Parathyroid adenoma (tissue), 2 donors: ENCODE measurements around the gene ZNF197.

Experiments
- H2AFZ ChIP-seq: fragments of 300-600 bp; sonication (generic); one replicate; pipeline ENCODE4 v1.7.0; 2017; ENCODE audit warnings: antibody characterized with exemption, mild to moderate bottlenecking
- H3K27ac ChIP-seq: fragments of 300-600 bp; sonication (generic); one replicate; pipeline ENCODE4 v1.7.0; 2017
- H3K27me3 ChIP-seq: fragments of 300-600 bp; sonication (generic); one replicate; pipeline ENCODE4 v1.7.0; 2017; ENCODE audit warnings: low read length; ENCODE audit not compliant: control insufficient read depth, insufficient read depth
- H3K36me3 ChIP-seq: fragments of 300-600 bp; sonication (generic); one replicate; pipeline ENCODE4 v1.7.0; 2017; ENCODE audit warnings: low read length; ENCODE audit not compliant: control insufficient read depth, insufficient read depth
- H3K4me1 ChIP-seq: fragments of 300-600 bp; sonication (generic); one replicate; pipeline ENCODE4 v1.7.0; 2017; ENCODE audit warnings: control low read depth
- H3K4me2 ChIP-seq: fragments of 300-600 bp; sonication (generic); one replicate; pipeline ENCODE4 v1.7.0; 2017; ENCODE audit warnings: low read length
- H3K4me3 ChIP-seq: fragments of 300-600 bp; sonication (generic); one replicate; pipeline ENCODE4 v1.7.0; 2017; ENCODE audit warnings: low read depth, low read length
- H3K79me2 ChIP-seq: fragments of 300-600 bp; sonication (generic); one replicate; pipeline ENCODE4 v1.7.0; 2017; ENCODE audit warnings: control low read depth
- H3K9ac ChIP-seq: fragments of 300-600 bp; sonication (generic); one replicate; pipeline ENCODE4 v1.7.0; 2017; ENCODE audit warnings: mild to moderate bottlenecking
- H3K9me3 ChIP-seq: fragments of 300-600 bp; sonication (generic); one replicate; pipeline ENCODE4 v1.7.0; 2017; ENCODE audit warnings: low read length; ENCODE audit not compliant: control insufficient read depth
- TF ChIP-seq, protein P1 (sequence below): fragments of 300-600 bp; sonication (generic); IDR thresholded peaks from one replicate; pipeline ENCODE4 v1.7.0; 2017; ENCODE audit warnings: antibody characterized with exemption, mild to moderate bottlenecking
- donor health status: primary hyperparathyroidism.

Gene ZNF197

DNA sequence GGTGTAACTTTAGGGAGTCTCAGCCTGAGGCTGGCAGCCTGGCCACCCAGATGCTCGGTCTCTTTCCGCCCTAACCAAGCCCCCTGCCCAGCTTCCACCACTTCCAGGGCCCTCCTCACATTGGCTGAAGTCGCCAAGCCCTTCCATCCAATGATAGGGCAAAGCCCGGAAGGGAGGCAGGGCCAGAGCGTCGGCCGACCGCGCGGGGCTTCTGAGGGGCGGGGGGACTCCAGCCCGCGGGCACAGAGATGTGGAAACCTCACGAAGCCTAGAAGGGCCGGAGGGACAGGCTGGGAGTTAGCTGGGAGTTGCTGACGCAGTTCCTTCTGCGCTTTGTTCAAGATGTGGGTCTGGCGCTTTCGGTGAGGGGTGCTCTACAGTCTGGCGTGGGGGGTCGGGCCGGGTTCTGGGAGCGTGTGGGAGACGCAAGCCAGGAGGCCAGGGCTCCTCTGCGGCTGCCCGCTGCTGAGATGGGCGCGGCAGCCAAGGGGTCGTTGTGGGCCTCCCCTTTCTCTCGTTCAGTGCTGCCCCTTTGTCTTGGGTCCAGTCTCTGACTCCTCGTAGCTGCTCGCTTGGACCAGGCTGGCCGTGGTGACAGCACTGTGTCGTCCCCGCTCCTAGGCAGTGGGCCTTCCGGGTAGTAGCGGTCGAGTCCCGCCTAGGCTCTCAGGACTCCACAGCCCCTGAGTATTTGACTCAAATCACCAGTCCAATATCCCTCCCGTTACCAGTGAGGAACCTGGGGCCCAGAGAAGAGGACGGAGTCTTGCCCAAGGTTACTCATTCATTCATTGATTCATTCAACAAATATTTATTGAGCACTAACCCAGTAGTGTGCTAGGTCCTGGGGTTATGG is 40.0 kb upstream of the ZNF197 start, which contains the start of gene ZNF660:
Gene ZNF660 (plus strand): TSS at position 319 of the 856 bp plus-strand sequence. CDS start 9,230 bp downstream, outside the sequence.
- peak within 1 kb of the TSS; percentile 87 for H3K4me2 ChIP-seq
- no peaks in the 10 kb centered on the region for H3K36me3 ChIP-seq
- H3K27me3 ChIP-seq = no peaks in the 10 kb centered on the region
- peak within 1 kb of the TSS; percentile 70 for H3K4me3 ChIP-seq
- H3K79me2 ChIP-seq = no peaks in the 10 kb centered on the region
- peak within 1 kb of the TSS; percentile 84 for H2AFZ ChIP-seq
- no peaks in the 10 kb centered on the region for H3K9me3 ChIP-seq
- no peaks in the 10 kb centered on the region for H3K4me1 ChIP-seq
- H3K27ac ChIP-seq = peak within 1 kb of the TSS; percentile 59
- TF ChIP-seq, protein P1, sequence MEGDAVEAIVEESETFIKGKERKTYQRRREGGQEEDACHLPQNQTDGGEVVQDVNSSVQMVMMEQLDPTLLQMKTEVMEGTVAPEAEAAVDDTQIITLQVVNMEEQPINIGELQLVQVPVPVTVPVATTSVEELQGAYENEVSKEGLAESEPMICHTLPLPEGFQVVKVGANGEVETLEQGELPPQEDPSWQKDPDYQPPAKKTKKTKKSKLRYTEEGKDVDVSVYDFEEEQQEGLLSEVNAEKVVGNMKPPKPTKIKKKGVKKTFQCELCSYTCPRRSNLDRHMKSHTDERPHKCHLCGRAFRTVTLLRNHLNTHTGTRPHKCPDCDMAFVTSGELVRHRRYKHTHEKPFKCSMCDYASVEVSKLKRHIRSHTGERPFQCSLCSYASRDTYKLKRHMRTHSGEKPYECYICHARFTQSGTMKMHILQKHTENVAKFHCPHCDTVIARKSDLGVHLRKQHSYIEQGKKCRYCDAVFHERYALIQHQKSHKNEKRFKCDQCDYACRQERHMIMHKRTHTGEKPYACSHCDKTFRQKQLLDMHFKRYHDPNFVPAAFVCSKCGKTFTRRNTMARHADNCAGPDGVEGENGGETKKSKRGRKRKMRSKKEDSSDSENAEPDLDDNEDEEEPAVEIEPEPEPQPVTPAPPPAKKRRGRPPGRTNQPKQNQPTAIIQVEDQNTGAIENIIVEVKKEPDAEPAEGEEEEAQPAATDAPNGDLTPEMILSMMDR = no peak
- no peak within 1 kb of the TSS for H3K9ac ChIP-seq

- no peak overlapping the region for H2AFZ ChIP-seq
- H3K27ac ChIP-seq = no peak overlapping the region
- H3K9ac ChIP-seq = no peak overlapping the region
- no peaks in the 10 kb centered on the region for H3K9me3 ChIP-seq
- H3K4me2 ChIP-seq = no peak overlapping the region
- H3K36me3 ChIP-seq = peaks cover 3% of the 10 kb centered on the region
- no peaks in the 10 kb centered on the region for H3K4me1 ChIP-seq
- no peaks in the 10 kb centered on the region for H3K27me3 ChIP-seq
- no peak overlapping the region for H3K4me3 ChIP-seq
- no peaks in the 10 kb centered on the region for H3K79me2 ChIP-seq
- TF ChIP-seq, protein P1 = no peak
These were observed 28.2 kb upstream of the ZNF197 start for GRCh38 chr3:44596621-44597020.

GRCh38 chr3:44601749-44602148 is 23.1 kb upstream of the ZNF197 start:
- no peaks in the 10 kb centered on the region for H3K9me3 ChIP-seq
- no peak overlapping the region for H3K27ac ChIP-seq
- H3K36me3 ChIP-seq = no peaks in the 10 kb centered on the region
- no peaks in the 10 kb centered on the region for H3K4me1 ChIP-seq
- H3K79me2 ChIP-seq = peaks cover 4% of the 10 kb centered on the region
- H3K27me3 ChIP-seq = no peaks in the 10 kb centered on the region
- H3K4me3 ChIP-seq = no peak overlapping the region
- no peak overlapping the region for H3K9ac ChIP-seq
- H2AFZ ChIP-seq = no peak overlapping the region
- TF ChIP-seq, protein P1 = no peak
- no peak overlapping the region for H3K4me2 ChIP-seq

DNA sequence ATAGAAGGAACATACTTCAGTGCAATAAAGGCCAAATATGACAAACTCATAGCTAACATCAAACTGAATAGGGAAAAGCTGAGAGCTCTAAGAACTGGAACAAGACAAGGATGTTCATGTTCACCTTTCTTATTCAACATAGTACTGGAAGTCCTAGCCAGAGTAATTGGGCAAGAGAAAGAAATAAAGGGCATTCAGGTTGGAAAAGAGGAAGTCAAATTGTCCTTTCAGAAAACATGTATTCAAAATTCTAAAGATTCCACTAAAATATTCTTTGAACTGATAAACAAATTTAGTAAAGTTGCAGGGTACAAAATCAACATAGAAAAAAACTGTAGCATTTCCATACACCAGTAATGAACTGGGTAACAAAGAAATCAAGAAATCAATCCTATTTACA is 12.2 kb upstream of the ZNF197 start:
- TF ChIP-seq, protein P1 = no peak
- H3K27me3 ChIP-seq = no peaks in the 10 kb centered on the region
- no peak overlapping the region for H3K4me3 ChIP-seq
- no peak overlapping the region for H3K27ac ChIP-seq
- H3K36me3 ChIP-seq = no peaks in the 10 kb centered on the region
- no peak overlapping the region for H3K9ac ChIP-seq
- no peak overlapping the region for H2AFZ ChIP-seq
- no peak overlapping the region for H3K4me2 ChIP-seq
- no peaks in the 10 kb centered on the region for H3K4me1 ChIP-seq
- H3K79me2 ChIP-seq = peaks cover 2% of the 10 kb centered on the region
- H3K9me3 ChIP-seq = no peaks in the 10 kb centered on the region
